NCI-H1694 treated with DMSO at 0.1 percent for 48 hours (cell line): ENCODE data around the gene CFAP92.

Source experiments
- DNase-seq: peaks from one replicate; lab custom pipeline; 2025; lab: John Stamatoyannopoulos, UW

Gene CFAP92

DNA sequence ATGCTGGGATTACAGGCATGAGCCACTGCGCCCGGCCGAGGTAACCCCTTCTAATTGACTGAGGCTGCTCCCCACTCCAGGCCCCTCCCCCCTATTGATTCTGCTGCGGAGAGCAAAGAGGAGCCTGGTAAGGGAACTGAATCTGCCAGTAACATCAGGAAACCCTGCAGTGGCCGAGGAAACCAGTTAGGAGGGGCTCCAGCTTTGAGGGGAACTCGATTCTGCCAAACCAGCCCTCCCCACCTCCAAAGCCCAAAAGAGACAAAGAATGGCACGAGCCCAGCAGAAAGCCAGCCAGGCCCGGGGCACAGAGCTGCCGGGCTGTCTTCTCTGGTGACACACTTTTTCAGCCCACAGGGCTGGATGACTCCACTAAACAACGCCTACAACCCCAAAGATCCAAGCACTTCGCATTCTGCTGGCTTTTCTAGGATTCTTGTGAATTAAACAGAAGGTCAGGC lies 129.5 kb downstream of the CFAP92 start:
- no peak for DNase-seq

- no peak for DNase-seq
Observed at GRCh38 chr3:128863560-128863959, 130.3 kb downstream of the CFAP92 start.

- no peak for DNase-seq
Observed at GRCh38 chr3:128861491-128861890, 132.4 kb downstream of the CFAP92 start.
